Transverse colon (tissue), 4 donors: ENCODE data around the gene ZC3H8. TPM values are rescaled to one million over a fixed set of nuclear protein-coding genes. Genes with fewer than 3 reads are reported as not detected.

Source experiments
- DNase-seq: peaks from one replicate; pipeline ENCODE4 v3.0.0-alpha.2; 2019
- H3K27ac ChIP-seq, 4 donors: fragments of 200-600 bp; sonication (generic); 2 replicates each; pipeline ENCODE4 v1.5.1; 2016 to 2018; ENCODE audit warnings: inconsistent platforms in 4 of 4
- H3K27me3 ChIP-seq: fragments of 200-600 bp; sonication (generic); 2 replicates; pipeline ENCODE4 v1.5.1; 2017; ENCODE audit warnings: inconsistent platforms
- H3K36me3 ChIP-seq, 4 donors: fragments of 200-600 bp; sonication (generic); 2 replicates each; pipeline ENCODE4 v1.5.1; 2017 to 2019; ENCODE audit warnings: inconsistent platforms in 4 of 4
- H3K4me1 ChIP-seq, 4 donors: fragments of 200-600 bp; sonication (generic); 2 replicates each; pipeline ENCODE4 v1.5.1; 2017 to 2020; ENCODE audit warnings: inconsistent platforms in 4 of 4
- H3K4me3 ChIP-seq, 4 donors: fragments of 200-600 bp; sonication (generic); 1 replicate in 1 of 4; 2 replicates in 3 of 4; pipeline versions ENCODE4 v1.5.1 to v1.6.1; 2017 to 2019; ENCODE audit warnings: inconsistent platforms in 4 of 4
- H3K9me3 ChIP-seq, 2 donors: fragments of 200-600 bp; sonication (generic); 2 replicates each; pipeline ENCODE4 v1.5.1; 2017 to 2019; ENCODE audit warnings: inconsistent platforms in 2 of 2
- EP300 ChIP-seq: sonication (generic); formaldehyde crosslinking; IDR thresholded peaks from one replicate; pipeline ENCODE4 v1.6.1; 2017; ENCODE audit warnings: antibody characterized with exemption, low read depth
- POLR2A ChIP-seq: fragments of 450-650 bp; IDR thresholded peaks from one replicate; pipeline ENCODE4 v1.6.1; 2016; ENCODE audit warnings: antibody characterized with exemption, mild to moderate bottlenecking, moderate library complexity
- POLR2AphosphoS5 ChIP-seq, 3 donors: sonication (generic); formaldehyde crosslinking; IDR thresholded peaks; one replicate each; pipeline ENCODE4 v1.6.1; 2016; ENCODE audit warnings: antibody characterized with exemption in 3 of 3
- WGBS, 2 donors: methylation state at CpG; one replicate each; pipeline ENCODE4 v1.1.5; 2018; ENCODE audit warnings: low coverage in 1 of 2; 5-methylcytosine and 5-hydroxymethylcytosine counted together
- in situ Hi-C, 4 donors: fragments of 200-750 bp; cut with MboI; loops; one replicate each; pipeline versions ENCODE4 v1.15.0 to v1.15.1; 2017; ENCODE audit warnings: low sequenced_read_pairs in 3 of 4, low pct_ligation_motif_present in 1 of 4, low pct_unique_long_range_greater_than_20kb in 1 of 4
- intact Hi-C: fragments of 100-400 bp; cut with DNase I; formaldehyde crosslinking; loops from one replicate; pipeline ENCODE4 v1.15.1; 2023; ENCODE audit warnings: low total_unique reads
- total RNA-seq, 4 donors: library from RNA; depleted of rRNA; stranded (reverse); fragments of >200 nt; gene quantifications; one replicate each; pipeline ENCODE4 v1.1.0, GENCODE V29; 2016
- TF ChIP-seq, protein P1 (sequence below), 5 experiments: fragments of 200-600 bp in 3 of 5; fragments of 450-650 bp in 2 of 5; sonication (generic) in 3 of 5; IDR thresholded peaks; 1 replicate in 2 of 5; 2 replicates in 3 of 5; pipeline ENCODE4 v1.5.1; 2016 to 2017; ENCODE audit warnings: antibody characterized with exemption in 5 of 5, inconsistent platforms in 3 of 5, mild to moderate bottlenecking in 2 of 5, moderate library complexity in 1 of 5

The ZC3H8 gene
- total RNA-seq, 4 donors from 2014 or later = 1.6 to 83.2 (median 12.1) TPM

GRCh38 chr2:112189001-112189556 lies 65.8 kb downstream of the ZC3H8 start:
- TF ChIP-seq POLR2AphosphoS5 (IDR thresholded peaks at IDR 0.05) = no peak
- no peak for TF ChIP-seq POLR2A
- TF ChIP-seq EP300 = no peak
- TF ChIP-seq, protein P1, sequence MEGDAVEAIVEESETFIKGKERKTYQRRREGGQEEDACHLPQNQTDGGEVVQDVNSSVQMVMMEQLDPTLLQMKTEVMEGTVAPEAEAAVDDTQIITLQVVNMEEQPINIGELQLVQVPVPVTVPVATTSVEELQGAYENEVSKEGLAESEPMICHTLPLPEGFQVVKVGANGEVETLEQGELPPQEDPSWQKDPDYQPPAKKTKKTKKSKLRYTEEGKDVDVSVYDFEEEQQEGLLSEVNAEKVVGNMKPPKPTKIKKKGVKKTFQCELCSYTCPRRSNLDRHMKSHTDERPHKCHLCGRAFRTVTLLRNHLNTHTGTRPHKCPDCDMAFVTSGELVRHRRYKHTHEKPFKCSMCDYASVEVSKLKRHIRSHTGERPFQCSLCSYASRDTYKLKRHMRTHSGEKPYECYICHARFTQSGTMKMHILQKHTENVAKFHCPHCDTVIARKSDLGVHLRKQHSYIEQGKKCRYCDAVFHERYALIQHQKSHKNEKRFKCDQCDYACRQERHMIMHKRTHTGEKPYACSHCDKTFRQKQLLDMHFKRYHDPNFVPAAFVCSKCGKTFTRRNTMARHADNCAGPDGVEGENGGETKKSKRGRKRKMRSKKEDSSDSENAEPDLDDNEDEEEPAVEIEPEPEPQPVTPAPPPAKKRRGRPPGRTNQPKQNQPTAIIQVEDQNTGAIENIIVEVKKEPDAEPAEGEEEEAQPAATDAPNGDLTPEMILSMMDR (IDR thresholded peaks at IDR 0.05) = no peak
- no peak for DNase-seq
- in situ Hi-C loops = no loop called here

DNA sequence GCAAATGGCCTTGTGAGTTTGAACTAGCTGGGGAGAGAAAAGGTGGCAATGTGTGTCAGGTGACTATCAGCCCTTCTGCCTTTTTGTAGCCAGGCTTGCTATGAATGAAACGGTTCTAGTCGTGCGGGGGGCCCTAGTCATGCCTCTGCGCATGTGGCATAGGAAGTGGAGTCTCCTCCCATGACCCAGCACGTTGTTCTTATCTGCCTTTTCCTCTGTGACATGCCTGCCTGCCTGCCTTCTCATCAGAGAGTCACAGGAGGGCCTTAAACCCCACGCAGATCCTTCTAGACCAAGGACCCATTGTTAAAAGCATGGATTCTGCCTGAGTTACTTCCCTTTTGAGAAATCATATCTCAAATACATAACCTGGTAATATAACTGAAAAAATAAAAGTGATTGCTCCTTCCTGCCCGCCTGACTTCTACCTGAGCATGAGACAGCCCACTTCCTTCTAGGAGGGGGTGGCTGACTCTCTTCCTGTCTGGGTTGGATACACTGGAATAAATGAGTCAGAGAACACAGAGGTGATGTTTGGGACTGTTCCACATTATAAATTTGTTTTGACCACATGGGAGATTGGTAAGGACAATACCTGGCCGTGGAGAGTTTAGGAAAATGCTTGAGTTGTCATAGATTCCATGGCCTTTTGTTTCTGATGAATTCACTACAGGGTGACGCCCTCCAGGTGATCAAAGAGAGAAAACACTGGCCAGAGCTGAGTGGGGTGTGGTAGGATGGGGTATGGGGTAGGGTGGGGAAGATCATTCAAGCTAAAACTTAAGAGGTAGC lies 66.8 kb downstream of the ZC3H8 start:
- H3K9me3 ChIP-seq = no peaks in the 10 kb centered on the region
- H3K27ac ChIP-seq = peak overlapping the region in 3 of 4 donors; percentile 9 to 46 (median 18)
- intact Hi-C loops = no loop called here

More at GRCh38 chr2:112189001-112189556, 65.8 kb downstream of the ZC3H8 start:
- intact Hi-C loops = no loop called here
- H3K27me3 ChIP-seq = no peaks in the 10 kb centered on the region
- no peak overlapping the region for H3K27ac ChIP-seq
- WGBS, 2 donors = 98% methylated on average over 3 of the region's 3 CpGs; no CpG with 5 or more reads in 1 of the 2 donors
- no peak overlapping the region for H3K4me3 ChIP-seq
- H3K36me3 ChIP-seq = no peaks in the 10 kb centered on the region
- no peaks in the 10 kb centered on the region for H3K9me3 ChIP-seq
- no peaks in the 10 kb centered on the region for H3K4me1 ChIP-seq

DNA sequence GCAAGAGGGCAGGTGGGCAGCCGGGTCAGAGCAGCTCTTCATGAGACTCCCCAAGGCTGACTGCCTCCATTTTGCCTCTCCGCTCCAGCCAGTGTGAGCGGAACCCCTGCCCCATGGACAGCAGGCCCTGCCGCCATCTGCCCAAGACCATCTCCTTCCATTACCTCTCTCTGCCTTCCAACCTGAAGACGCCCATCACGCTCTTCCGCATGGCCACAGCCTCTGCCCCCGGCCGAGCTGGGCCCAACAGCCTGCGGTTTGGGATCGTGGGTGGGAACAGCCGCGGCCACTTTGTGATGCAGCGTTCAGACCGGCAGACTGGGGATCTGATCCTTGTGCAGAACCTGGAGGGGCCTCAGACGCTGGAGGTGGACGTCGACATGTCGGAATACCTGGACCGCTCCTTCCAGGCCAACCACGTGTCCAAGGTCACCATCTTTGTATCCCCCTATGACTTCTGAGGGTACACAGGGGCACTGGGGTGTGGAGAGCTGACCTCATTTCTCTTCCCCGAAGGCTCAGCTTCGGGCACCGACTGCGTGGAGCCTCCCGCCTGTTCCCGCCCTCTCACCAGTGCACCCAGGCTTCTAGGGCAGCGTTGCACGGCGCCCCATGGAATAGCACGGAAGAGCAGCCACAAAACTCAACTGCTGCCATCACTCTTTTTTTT lies 67.7 kb downstream of the ZC3H8 start:
- Histone ChIP-seq H3K4me3 (no peak overlapping the region), H3K9me3 (no peaks in the 10 kb centered on the region), H3K27ac (peak overlapping the region in 2 of 4 donors; percentile 8 to 9), H3K4me1 (no peaks in the 10 kb centered on the region), H3K36me3 (no peaks in the 10 kb centered on the region), H3K27me3 (peaks cover 9% of the 10 kb centered on the region)
- in situ Hi-C loops = no loop called here
- intact Hi-C loops = no loop called here
- 95 to 100% methylated on average over 1 to 31 of the region's 31 CpGs for WGBS, 2 donors
- TF ChIP-seq EP300 = no peak
- TF ChIP-seq, protein P1 (IDR thresholded peaks at IDR 0.05) = no peak
- TF ChIP-seq POLR2AphosphoS5 (IDR thresholded peaks at IDR 0.05) = no peak
- no peak for TF ChIP-seq POLR2A
- no peak for DNase-seq

More for the DNA sequence above, 66.8 kb downstream of the ZC3H8 start:
- Histone ChIP-seq H3K4me1 (no peaks in the 10 kb centered on the region), H3K4me3 (no peak overlapping the region), H3K36me3 (no peaks in the 10 kb centered on the region), H3K27me3 (peaks cover 2% of the 10 kb centered on the region)
- TF ChIP-seq EP300 (no peak), POLR2AphosphoS5 (IDR thresholded peaks at IDR 0.05) (no peak), POLR2A (no peak)
- TF ChIP-seq, protein P1 (IDR thresholded peaks at IDR 0.05) = no peak
- DNase-seq = peak; percentile 22
- in situ Hi-C loops = no loop called here
- 51 to 68% methylated on average over 4 to 9 of the region's 9 CpGs for WGBS, 2 donors

GRCh38 chr2:112185131-112185530 lies 69.7 kb downstream of the ZC3H8 start:
- WGBS, 2 donors = 98% methylated on average over 9 of the region's 9 CpGs; no CpG with 5 or more reads in 1 of the 2 donors
- no peak for TF ChIP-seq POLR2A
- TF ChIP-seq EP300 = no peak
- TF ChIP-seq, protein P1 (IDR thresholded peaks at IDR 0.05) = no peak
- TF ChIP-seq POLR2AphosphoS5 (IDR thresholded peaks at IDR 0.05) = no peak
- Histone ChIP-seq H3K27me3 (peaks cover 28% of the 10 kb centered on the region), H3K4me1 (peaks cover 0 to 5% (median 1%) of the 10 kb centered on the region in 4 donors), H3K4me3 (no peak overlapping the region), H3K36me3 (no peaks in the 10 kb centered on the region), H3K27ac (no peak overlapping the region), H3K9me3 (no peaks in the 10 kb centered on the region)
- intact Hi-C loops (no loop called here), in situ Hi-C loops (no loop called here)
- no peak for DNase-seq
